ENCODE results near the gene BIRC6. TPM values are rescaled to one million over a fixed set of nuclear protein-coding genes. Genes with fewer than 3 reads are reported as not detected.

The BIRC6 gene
- total and polyA plus RNA-seq, 2 of the 4 experiments (the other 2 are of a cell fraction) = 26.5 to 316 TPM

GRCh38 chr2:32491346-32491745, 134.5 kb downstream of the BIRC6 start:
- H2AK5ac ChIP-seq (ENCODE audit: low read depth, low read length) = no peak overlapping the region
- no peaks in the 10 kb centered on the region for H3K9me3 ChIP-seq (ENCODE audit: control insufficient read depth, insufficient read depth, low read length)
- peaks cover 18% of the 10 kb centered on the region for H3K36me3 ChIP-seq (ENCODE audit: control insufficient read depth, insufficient read depth, low read length)
- H4K91ac ChIP-seq (ENCODE audit: insufficient read depth, low read depth, low read length) = no peak overlapping the region
- H4K8ac ChIP-seq (ENCODE audit: low read depth in 2 of 2, low read length in 2 of 2) = no peak overlapping the region
- H3K4me2 ChIP-seq (ENCODE audit: low read depth, low read length) = no peak overlapping the region
- no peak overlapping the region for H3K4me3 ChIP-seq (ENCODE audit: insufficient read depth, low read depth, low read length)
- H2BK15ac ChIP-seq (ENCODE audit: low read depth, low read length) = no peak overlapping the region
- intact Hi-C loops (cut with micrococcal nuclease) (no loop called here), in situ Hi-C loops (cut with MboI; ENCODE audit: low sequenced_read_pairs) (no loop called here), dilution Hi-C loops (cut with HindIII; ENCODE audit: low sequenced_read_pairs, unreplicated experiment) (no loop called here)
- H3K9me1 ChIP-seq (ENCODE audit: insufficient read depth, low read length) = no peaks in the 10 kb centered on the region
- DNase-seq (no peak), ATAC-seq (ENCODE audit: low read depth) (no peak)
- H3K14ac ChIP-seq (replicated peaks; ENCODE audit: low read depth, low read length) = no peak overlapping the region
- H3K4me1 ChIP-seq (ENCODE audit: control insufficient read depth, insufficient read depth, low read length) = 0 out of 2 replicates have a peak, but pooled peaks cover 3% of the 10 kb centered on the region
- H2BK120ac ChIP-seq (ENCODE audit: low read depth, low read length) = no peak overlapping the region
- TF ChIP-seq POLR2A (IDR thresholded peaks at IDR 0.05; ENCODE audit: low read depth, low read length) = no peak
- no peak overlapping the region for H3K9ac ChIP-seq (ENCODE audit: low read depth, low read length)
- peaks cover 9 to 19% of the 10 kb centered on the region in 2 experiments for H3K79me1 ChIP-seq (ENCODE audit: low read depth in 1 of 2, low read length in 2 of 2)
- H2AK9ac ChIP-seq (replicated peaks; ENCODE audit: low read depth, low read length, poor library complexity) = no peak overlapping the region
- no peak overlapping the region for H2BK5ac ChIP-seq (ENCODE audit: low read depth, low read length, poor library complexity, severe bottlenecking)
- no peak overlapping the region for H2BK20ac ChIP-seq (ENCODE audit: low read depth, low read length)
- H4K20me1 ChIP-seq (ENCODE audit: insufficient read depth, low read length) = no peaks in the 10 kb centered on the region
- POLR2A ChIA-PET (ENCODE audit: unreplicated experiment) = no interaction called here
- no TSS peak for BruUV-seq (replicated peaks)
- no peak overlapping the region for H3K56ac ChIP-seq (ENCODE audit: extremely low read depth, insufficient read depth, low read length)
- H3K23ac ChIP-seq (ENCODE audit: low read depth, low read length) = no peak overlapping the region
- CTCF ChIA-PET = no interaction called here
- H3K18ac ChIP-seq (ENCODE audit: low read depth, low read length) = no peak overlapping the region
- no peak overlapping the region for H2AFZ ChIP-seq (replicated peaks; ENCODE audit: low read length, poor library complexity)
- WGBS, 2 experiments (ENCODE audit: extremely low coverage in 2 of 2, insufficient read length in 1 of 2) = no CpG with 5 or more reads among the region's 1 CpG
- H4K5ac ChIP-seq (ENCODE audit: low read depth, low read length) = no peak overlapping the region
- H3K27ac ChIP-seq (ENCODE audit: insufficient read depth, low read length) = no peak overlapping the region
- H3K27me3 ChIP-seq (ENCODE audit: control insufficient read depth, insufficient read depth, low read length) = no peaks in the 10 kb centered on the region
- no peak overlapping the region for H3K4ac ChIP-seq (ENCODE audit: low read depth, low read length)
